Esophagus (tissue), 2 donors: Measurements from ENCODE around the gene UVSSA. TPM values are rescaled to one million over a fixed set of nuclear protein-coding genes. Genes with fewer than 3 reads are reported as not detected.
A peak's percentile ranks its signal among the peaks of the same experiment; 100 is the strongest.

Experiments used
- H3K27ac ChIP-seq, 2 donors: one replicate each; pipeline ENCODE4 v1.5.1; 2013; ENCODE audit warnings: low read depth in 2 of 2, mild to moderate bottlenecking in 2 of 2, inconsistent platforms in 1 of 2, low read length in 1 of 2, moderate library complexity in 1 of 2
- H3K27me3 ChIP-seq, 2 donors: one replicate each; pipeline ENCODE4 v1.6.1; 2013; ENCODE audit warnings: low read length in 2 of 2, control low read depth in 1 of 2, mild to moderate bottlenecking in 1 of 2; ENCODE audit not compliant: insufficient read depth in 2 of 2, control insufficient read depth in 1 of 2
- H3K36me3 ChIP-seq, 2 donors: one replicate each; pipeline ENCODE4 v1.6.1; 2013; ENCODE audit warnings: low read length in 1 of 2; ENCODE audit not compliant: control insufficient read depth in 2 of 2, insufficient read depth in 2 of 2
- H3K4me1 ChIP-seq, 2 donors: one replicate each; pipeline ENCODE4 v1.6.1; 2013; ENCODE audit warnings: low read length in 1 of 2; ENCODE audit not compliant: control insufficient read depth in 2 of 2, insufficient read depth in 2 of 2
- H3K4me3 ChIP-seq, 2 donors: one replicate each; pipeline ENCODE4 v1.5.1; 2013; ENCODE audit warnings: low read length in 2 of 2, mild to moderate bottlenecking in 2 of 2, low read depth in 1 of 2, moderate library complexity in 1 of 2
- H3K9me3 ChIP-seq, 2 donors: one replicate each; pipeline ENCODE4 v1.6.1; 2013; ENCODE audit warnings: mild to moderate bottlenecking in 2 of 2, low read depth in 1 of 2, low read length in 1 of 2, moderate library complexity in 1 of 2; ENCODE audit not compliant: control insufficient read depth in 2 of 2, insufficient read depth in 1 of 2
- WGBS, 2 donors: extraction: QIAGEN DNeasy Blood & Tissue Kit; methylation state at CpG; one replicate each; pipeline ENCODE4 v1.1.7; 2013; 5-methylcytosine and 5-hydroxymethylcytosine counted together
- polyA plus RNA-seq, 2 donors: library from polyadenylated mRNA; stranded (reverse); fragments of 200-250 nt; gene quantifications; one replicate each; pipeline ENCODE4 v1.2.3, GENCODE V29; 2013
- donor health status: healthy with polysubstance abuse.
- donor health status: Bipolar disorder and iron deficiency.

UVSSA gene
- polyA plus RNA-seq, 2 donors: 4.8 to 13.0 TPM

GRCh38 chr4:1403591-1404572, 56.9 kb downstream of the UVSSA start:
- 8 to 9% methylated on average over 51 to 107 of the region's 107 CpGs for WGBS, 2 donors
- H3K4me1 ChIP-seq: peaks cover 9 to 20% of the 10 kb centered on the region in 2 donors
- peaks cover 0 to 8% of the 10 kb centered on the region in 2 donors for H3K9me3 ChIP-seq
- peaks cover 8 to 60% of the 10 kb centered on the region in 2 donors for H3K27me3 ChIP-seq
- no peaks in the 10 kb centered on the region for H3K36me3 ChIP-seq
- no peak overlapping the region for H3K27ac ChIP-seq
- peak overlapping the region in 1 of 2 donors; percentile 3 for H3K4me3 ChIP-seq

DNA sequence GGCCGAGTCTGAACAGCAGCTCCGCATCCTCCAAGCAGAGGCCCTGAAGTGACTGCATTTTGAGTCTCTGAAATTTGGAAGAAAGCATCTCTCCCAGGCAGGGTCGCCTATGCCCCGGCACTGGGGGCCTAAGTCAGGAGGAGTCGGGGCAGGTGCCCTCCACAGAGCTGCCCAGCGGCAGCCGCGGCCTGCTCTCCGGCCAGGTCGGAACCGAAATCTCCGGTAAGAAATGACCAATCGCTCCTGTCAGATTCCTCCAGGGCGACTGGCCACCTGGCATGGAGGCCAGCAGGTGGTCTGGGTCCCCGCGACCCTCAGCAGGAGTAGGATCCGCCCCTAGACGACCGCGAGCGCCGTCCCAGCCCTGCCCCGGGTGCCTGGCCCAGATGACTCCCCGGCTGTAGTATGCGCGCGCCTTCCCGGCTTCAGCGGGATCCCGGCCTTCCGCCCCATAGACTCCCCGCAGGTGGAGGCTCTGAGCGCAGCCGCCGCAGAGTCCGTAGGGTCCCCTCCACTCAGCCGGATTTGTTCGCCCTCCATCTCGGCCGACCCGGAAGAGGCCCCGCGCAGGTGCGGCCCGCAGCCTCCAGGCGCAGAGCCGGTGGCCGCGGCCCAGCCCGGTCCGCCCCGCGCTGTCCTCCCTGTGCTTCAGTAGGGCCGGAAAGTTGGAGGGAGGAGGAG, 57.7 kb downstream of the UVSSA start:
- Histone ChIP-seq H3K27me3 (peaks cover 8 to 60% of the 10 kb centered on the region in 2 donors), H3K27ac (no peak overlapping the region), H3K36me3 (no peaks in the 10 kb centered on the region), H3K4me3 (no peak overlapping the region), H3K9me3 (peaks cover 0 to 8% of the 10 kb centered on the region in 2 donors), H3K4me1 (peaks cover 9 to 20% of the 10 kb centered on the region in 2 donors)
- 12% methylated on average over 54 of the region's 54 CpGs for WGBS, 2 donors

DNA sequence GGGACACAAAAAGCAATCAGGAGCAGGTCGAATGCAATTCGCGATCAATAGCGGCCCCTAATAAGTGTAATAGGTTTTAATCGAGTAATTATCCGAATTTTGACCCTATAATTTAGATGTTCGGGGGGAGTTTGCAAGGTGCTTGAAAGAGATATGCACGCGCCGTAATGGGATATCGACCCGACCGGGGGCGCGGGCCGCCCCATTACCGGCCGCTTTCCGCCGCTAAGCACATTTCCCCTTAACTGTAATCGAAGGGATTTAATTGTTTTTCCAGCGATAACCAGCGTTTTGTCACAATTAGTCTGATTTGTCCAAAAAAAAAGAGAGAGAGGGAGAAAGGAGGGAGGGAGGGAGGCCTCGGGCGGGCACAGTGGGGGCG, 58.2 kb downstream of the UVSSA start:
- 10 to 15% methylated on average over 23 to 26 of the region's 26 CpGs for WGBS, 2 donors

DNA sequence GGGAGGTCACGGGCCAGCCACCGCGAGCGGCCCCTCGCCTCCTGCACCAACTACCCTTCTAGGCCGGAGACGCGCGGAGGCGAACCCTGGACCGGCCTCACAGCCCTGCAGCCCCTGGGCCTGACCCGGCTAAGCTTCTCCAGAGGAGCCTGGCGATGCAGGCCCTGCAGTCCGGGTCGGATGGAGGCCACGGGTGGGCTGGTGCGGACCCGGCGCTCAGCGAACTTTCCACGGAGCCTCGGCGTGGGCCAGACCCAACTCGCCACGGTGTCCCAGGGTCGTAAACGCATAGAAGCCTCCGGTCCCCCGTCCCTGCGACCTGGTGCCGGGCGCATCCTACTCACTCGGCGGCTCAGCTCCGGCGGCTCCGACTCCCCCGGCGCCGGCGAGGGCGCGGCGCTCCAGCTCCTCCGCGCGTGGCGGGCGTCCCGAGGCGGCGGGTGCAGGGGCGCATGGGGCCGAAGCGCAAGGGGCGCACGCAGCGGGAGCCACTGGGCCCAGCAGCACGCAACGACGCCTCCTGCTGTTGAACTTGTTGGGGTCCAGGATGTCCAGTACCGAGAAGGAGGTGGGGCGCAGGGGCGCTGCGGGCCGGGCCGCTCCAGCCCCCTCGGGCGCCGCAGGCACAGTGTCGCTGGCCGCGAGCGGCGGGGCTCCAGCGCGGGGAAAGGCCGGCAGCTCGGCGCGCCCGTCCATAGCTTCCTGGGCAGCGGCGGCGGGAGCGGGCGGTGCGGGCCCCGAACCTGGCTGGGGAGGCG, 58.8 kb downstream of the UVSSA start:
- Histone ChIP-seq H3K4me3 (no peak overlapping the region), H3K27me3 (peaks cover 8 to 57% of the 10 kb centered on the region in 2 donors), H3K9me3 (peaks cover 0 to 8% of the 10 kb centered on the region in 2 donors), H3K27ac (no peak overlapping the region), H3K36me3 (no peaks in the 10 kb centered on the region), H3K4me1 (peaks cover 9 to 20% of the 10 kb centered on the region in 2 donors)
- 12 to 13% methylated on average over 62 to 90 of the region's 90 CpGs for WGBS, 2 donors

More for the DNA sequence above, 58.2 kb downstream of the UVSSA start:
- Histone ChIP-seq H3K36me3 (no peaks in the 10 kb centered on the region), H3K9me3 (peaks cover 0 to 8% of the 10 kb centered on the region in 2 donors), H3K27me3 (peaks cover 8 to 60% of the 10 kb centered on the region in 2 donors), H3K4me3 (no peak overlapping the region), H3K4me1 (peaks cover 9 to 20% of the 10 kb centered on the region in 2 donors), H3K27ac (no peak overlapping the region)

DNA sequence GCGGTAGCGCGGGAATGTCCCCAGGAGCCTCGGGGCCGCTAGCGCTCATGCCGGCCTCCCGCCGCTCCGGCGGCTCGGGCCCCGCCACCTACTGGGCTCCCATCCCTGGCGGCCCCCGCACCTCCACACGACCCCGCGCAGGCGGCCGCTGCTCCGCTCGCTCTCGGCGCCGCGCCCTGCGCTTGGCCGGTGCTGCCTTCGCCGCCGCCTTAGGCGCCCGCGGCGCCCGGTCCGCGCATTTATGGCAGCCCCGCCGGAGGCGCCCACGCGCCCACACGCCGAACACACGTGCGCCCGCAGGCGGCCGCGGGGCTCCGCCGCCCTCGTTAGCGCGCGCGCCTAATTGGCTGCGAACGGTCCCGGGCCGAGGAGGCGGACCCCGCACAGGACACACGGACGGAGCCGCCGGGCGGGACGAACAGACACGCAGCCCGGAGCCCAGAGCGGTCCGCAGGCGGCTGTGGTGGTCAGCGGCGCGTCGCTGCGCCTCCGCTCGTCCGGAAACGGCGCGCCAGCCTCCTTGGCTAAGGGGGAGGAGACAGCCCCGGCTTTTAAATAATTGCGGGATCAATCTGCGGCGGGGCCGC, 59.5 kb downstream of the UVSSA start, which contains the start of gene NKX1-1:
Gene NKX1-1 (minus strand): TSS at position 49 of the 587 bp plus-strand sequence. CDS start 0 bp downstream, at position 49.
- Histone ChIP-seq H3K9me3 (peaks cover 0 to 8% of the 10 kb centered on the region in 2 donors), H3K27ac (no peak within 1 kb of the TSS), H3K4me1 (peaks cover 9 to 20% of the 10 kb centered on the region in 2 donors), H3K36me3 (no peaks in the 10 kb centered on the region), H3K27me3 (peaks cover 8 to 51% of the 10 kb centered on the region in 2 donors), H3K4me3 (no peak within 1 kb of the TSS)
- WGBS, 2 donors: 2 to 7% methylated on average over 30 to 91 of the region's 91 CpGs

DNA sequence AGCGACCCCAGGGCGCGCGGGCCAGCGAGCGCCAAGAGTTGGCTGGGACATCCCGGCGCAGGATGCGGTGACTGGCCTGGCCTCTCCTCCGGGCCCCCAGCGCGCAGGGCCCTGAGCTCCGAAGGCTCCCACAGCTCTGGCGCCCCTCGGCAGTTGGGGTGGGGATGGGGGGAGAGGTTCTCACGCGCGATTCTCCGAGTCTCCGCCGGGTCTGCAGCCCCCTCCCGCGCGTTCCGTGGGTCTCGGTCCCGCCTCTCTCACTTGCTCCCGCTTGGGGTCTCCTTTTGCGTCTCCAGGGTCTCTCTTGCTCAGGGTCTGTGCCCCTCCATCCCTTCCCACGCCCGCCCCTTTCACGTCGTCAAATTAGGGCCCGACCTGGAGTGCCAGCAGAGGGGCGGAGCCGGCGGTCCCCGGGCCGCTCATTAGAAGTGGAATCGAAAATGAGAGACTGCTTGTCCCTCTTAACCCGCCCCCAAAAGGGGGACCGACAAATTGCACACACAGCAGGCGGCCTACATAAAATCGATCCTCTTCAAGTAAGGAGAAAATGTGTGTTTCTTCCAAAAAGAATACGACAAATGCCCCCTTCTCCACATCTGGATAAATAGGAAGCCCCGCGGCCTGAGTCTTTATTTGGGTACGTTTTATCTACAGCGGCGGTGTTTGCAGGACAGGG, 60.1 kb downstream of the UVSSA start:
- 12 to 13% methylated on average over 48 to 50 of the region's 50 CpGs for WGBS, 2 donors
- Histone ChIP-seq H3K9me3 (peaks cover 0 to 8% of the 10 kb centered on the region in 2 donors), H3K27me3 (peaks cover 8 to 46% of the 10 kb centered on the region in 2 donors), H3K36me3 (no peaks in the 10 kb centered on the region), H3K4me1 (peaks cover 9 to 20% of the 10 kb centered on the region in 2 donors), H3K4me3 (no peak overlapping the region), H3K27ac (no peak overlapping the region)

- Histone ChIP-seq H3K27me3 (peaks cover 8 to 39% of the 10 kb centered on the region in 2 donors), H3K9me3 (peaks cover 0 to 10% of the 10 kb centered on the region in 2 donors), H3K36me3 (no peaks in the 10 kb centered on the region), H3K4me3 (no peak overlapping the region), H3K27ac (no peak overlapping the region), H3K4me1 (peaks cover 6 to 16% of the 10 kb centered on the region in 2 donors)
- WGBS, 2 donors: 7 to 8% methylated on average over 41 to 52 of the region's 53 CpGs
These were observed 60.8 kb downstream of the UVSSA start for GRCh38 chr4:1407657-1408333.

DNA sequence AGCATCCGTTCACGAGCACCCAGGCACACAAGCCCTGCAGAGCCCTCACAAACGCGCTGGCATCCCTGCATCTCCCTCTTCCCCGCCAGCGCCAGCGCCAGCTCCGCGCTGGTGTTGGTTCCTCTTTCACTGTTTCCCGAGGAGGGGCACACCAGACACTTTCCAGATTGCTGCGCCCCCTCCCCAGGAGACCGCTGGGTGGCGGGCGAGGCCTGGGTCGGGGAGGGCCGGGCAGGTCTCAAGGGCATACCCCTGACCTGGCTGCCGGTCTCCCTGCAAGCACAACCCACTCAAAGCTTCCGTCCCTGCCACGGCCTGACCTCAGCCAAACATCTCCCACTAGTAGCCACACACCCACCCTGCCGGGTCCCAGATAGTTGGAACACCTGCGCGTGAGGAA, 61.4 kb downstream of the UVSSA start:
- no peak overlapping the region for H3K27ac ChIP-seq
- H3K4me3 ChIP-seq: no peak overlapping the region
- peaks cover 0 to 16% of the 10 kb centered on the region in 2 donors for H3K9me3 ChIP-seq
- 12 to 16% methylated on average over 22 of the region's 22 CpGs for WGBS, 2 donors
- peaks cover 3 to 11% of the 10 kb centered on the region in 2 donors for H3K4me1 ChIP-seq
- peaks cover 8 to 41% of the 10 kb centered on the region in 2 donors for H3K27me3 ChIP-seq
- no peaks in the 10 kb centered on the region for H3K36me3 ChIP-seq
